Mesendoderm (in vitro differentiated cells): ENCODE measurements around the gene INTS7.

Experiments used
- DNase-seq: peaks from one replicate; pipeline ENCODE4 v3.0.0; 2013
- H2AK5ac ChIP-seq: 2 replicates; pipeline ENCODE4 v1.6.1; 2013; ENCODE audit warnings: low read length, inconsistent platforms
- H2BK120ac ChIP-seq: 2 replicates; pipeline ENCODE4 v1.6.1; 2013; ENCODE audit warnings: low read depth, mild to moderate bottlenecking, low read length, moderate library complexity, mixed read lengths
- H2BK15ac ChIP-seq: replicated peaks from 2 replicates; pipeline ENCODE4 v1.6.1; 2013; ENCODE audit warnings: low read depth, mild to moderate bottlenecking, moderate library complexity
- H2BK5ac ChIP-seq: 2 replicates; pipeline ENCODE4 v1.6.1; 2013; ENCODE audit warnings: low read length, inconsistent platforms
- H3K18ac ChIP-seq: 2 replicates; pipeline ENCODE4 v1.6.1; 2013; ENCODE audit warnings: mild to moderate bottlenecking, low read length, mixed read lengths
- H3K23ac ChIP-seq: one replicate; pipeline ENCODE4 v1.6.1; 2013; ENCODE audit warnings: low read length
- H3K27ac ChIP-seq: 2 replicates; pipeline ENCODE4 v1.5.1; 2013; ENCODE audit warnings: low read depth, mild to moderate bottlenecking, inconsistent platforms, low read length, moderate library complexity
- H3K27me3 ChIP-seq: 2 replicates; pipeline ENCODE4 v1.6.1; 2013; ENCODE audit warnings: low read length, control low read depth, mild to moderate bottlenecking, inconsistent platforms; ENCODE audit not compliant: insufficient read depth, poor library complexity
- H3K36me3 ChIP-seq: 2 replicates; pipeline ENCODE4 v1.6.1; 2013; ENCODE audit warnings: low read length, inconsistent platforms; ENCODE audit not compliant: control insufficient read depth, insufficient read depth
- H3K4ac ChIP-seq: one replicate; pipeline ENCODE4 v1.6.1; 2013; ENCODE audit warnings: low read depth, mild to moderate bottlenecking, low read length, moderate library complexity
- H3K4me1 ChIP-seq: 2 replicates; pipeline ENCODE4 v1.6.1; 2013; ENCODE audit warnings: low read depth, low read length, inconsistent platforms; ENCODE audit not compliant: control insufficient read depth
- H3K4me2 ChIP-seq: 2 replicates; pipeline ENCODE4 v1.6.1; 2013; ENCODE audit warnings: low read length
- H3K4me3 ChIP-seq: 2 replicates; pipeline ENCODE4 v1.5.1; 2013; ENCODE audit warnings: mild to moderate bottlenecking, low read length
- H3K56ac ChIP-seq: one replicate; pipeline ENCODE4 v1.6.1; 2013; ENCODE audit warnings: low read length
- H3K79me1 ChIP-seq: 2 replicates; pipeline ENCODE4 v1.6.1; 2013; ENCODE audit warnings: low read length, inconsistent platforms
- H3K79me2 ChIP-seq: 2 replicates; pipeline ENCODE4 v1.6.1; 2013; ENCODE audit warnings: mild to moderate bottlenecking, low read length; ENCODE audit not compliant: control insufficient read depth, insufficient read depth
- H3K9ac ChIP-seq: 2 replicates; pipeline ENCODE4 v1.6.1; 2013; ENCODE audit warnings: low read length, inconsistent platforms
- H4K5ac ChIP-seq: one replicate; pipeline ENCODE4 v1.6.1; 2013; ENCODE audit warnings: low read length
- H4K8ac ChIP-seq: one replicate; pipeline ENCODE4 v1.6.1; 2013; ENCODE audit warnings: low read depth, mild to moderate bottlenecking, control low read depth, low read length, moderate library complexity
- whole genome bisulfite sequencing: extraction: QIAGEN DNeasy Blood & Tissue Kit; methylation state at CpG from one replicate; pipeline ENCODE4 v1.1.7; 2013; ENCODE audit warnings: low lambda C conversion rate, missing lambda C conversion rate; ENCODE audit not compliant: insufficient coverage; ENCODE audit errors: extremely low coverage; 5-methylcytosine and 5-hydroxymethylcytosine counted together

INTS7 gene

DNA sequence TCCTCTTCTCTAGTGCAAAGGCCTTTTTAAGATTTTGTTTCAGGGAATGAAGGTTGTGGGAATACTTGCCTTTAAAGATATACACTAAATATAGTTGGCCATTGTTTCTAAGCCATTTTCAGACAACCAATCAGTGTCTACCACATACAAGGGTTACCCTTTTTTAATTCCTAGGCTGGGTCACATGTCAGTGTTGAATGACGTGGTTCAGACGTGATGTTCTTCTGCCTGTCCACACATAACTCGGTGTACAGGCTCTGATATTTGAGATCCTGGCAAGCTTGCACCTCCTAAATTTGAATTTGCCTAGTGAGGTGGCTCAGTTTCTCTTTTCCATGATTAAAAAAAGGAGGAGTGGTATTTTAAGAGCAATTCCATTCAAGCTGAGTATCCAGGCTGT is 39.0 kb upstream of the INTS7 start:
- no peak overlapping the region for H3K23ac ChIP-seq

DNA sequence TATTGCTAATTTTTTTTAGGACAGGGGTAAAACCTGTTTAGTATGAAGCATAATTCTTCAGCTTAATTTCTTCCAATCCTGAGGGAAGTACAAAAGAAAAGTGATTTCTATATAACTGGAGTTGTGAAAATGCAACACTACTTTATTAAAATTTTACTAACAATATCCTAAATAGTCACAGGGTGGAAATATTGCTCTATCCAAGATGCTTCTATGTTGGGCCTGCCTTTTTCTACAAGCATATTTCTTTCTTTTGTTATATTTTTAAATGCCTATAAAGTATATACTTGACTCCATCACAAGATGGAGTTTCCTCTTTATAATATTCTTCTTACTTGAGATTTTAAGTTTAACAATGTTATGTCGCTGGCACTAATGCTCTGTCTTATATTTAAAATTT is 38.1 kb upstream of the INTS7 start:
- H3K36me3 ChIP-seq: no peaks in the 10 kb centered on the region
- no peak overlapping the region for H3K9ac ChIP-seq
- H3K4me1 ChIP-seq: no peaks in the 10 kb centered on the region
- no peak overlapping the region for H3K27ac ChIP-seq
- no peak overlapping the region for H2BK120ac ChIP-seq
- H4K5ac ChIP-seq: no peak overlapping the region
- H3K79me1 ChIP-seq: no peaks in the 10 kb centered on the region
- no CpG with 5 or more reads among the region's 1 CpG for WGBS
- DNase-seq: no peak
- H2AK5ac ChIP-seq: no peak overlapping the region
- H3K27me3 ChIP-seq: no peaks in the 10 kb centered on the region
- H4K8ac ChIP-seq: no peak overlapping the region
- no peaks in the 10 kb centered on the region for H3K79me2 ChIP-seq
- H3K4me3 ChIP-seq: no peak overlapping the region
- H3K56ac ChIP-seq: no peak overlapping the region
- no peak overlapping the region for H2BK5ac ChIP-seq
- H3K23ac ChIP-seq: no peak overlapping the region
- no peak overlapping the region for H3K4ac ChIP-seq
- H2BK15ac ChIP-seq: no peak overlapping the region
- H3K18ac ChIP-seq: no peak overlapping the region
- no peak overlapping the region for H3K4me2 ChIP-seq

More for the DNA sequence above, 39.0 kb upstream of the INTS7 start:
- Histone ChIP-seq H2AK5ac (no peak overlapping the region), H3K27me3 (no peaks in the 10 kb centered on the region), H4K8ac (no peak overlapping the region), H3K4me3 (no peak overlapping the region), H3K4me1 (no peaks in the 10 kb centered on the region), H3K79me1 (no peaks in the 10 kb centered on the region), H2BK120ac (no peak overlapping the region), H4K5ac (no peak overlapping the region), H3K27ac (no peak overlapping the region), H2BK5ac (no peak overlapping the region), H3K4ac (no peak overlapping the region), H3K36me3 (no peaks in the 10 kb centered on the region), H3K4me2 (no peak overlapping the region), H3K18ac (no peak overlapping the region), H3K9ac (no peak overlapping the region), H3K79me2 (no peaks in the 10 kb centered on the region), H3K56ac (no peak overlapping the region), H2BK15ac (no peak overlapping the region)
- DNase-seq: no peak
- no CpG with 5 or more reads among the region's 3 CpGs for WGBS

DNA sequence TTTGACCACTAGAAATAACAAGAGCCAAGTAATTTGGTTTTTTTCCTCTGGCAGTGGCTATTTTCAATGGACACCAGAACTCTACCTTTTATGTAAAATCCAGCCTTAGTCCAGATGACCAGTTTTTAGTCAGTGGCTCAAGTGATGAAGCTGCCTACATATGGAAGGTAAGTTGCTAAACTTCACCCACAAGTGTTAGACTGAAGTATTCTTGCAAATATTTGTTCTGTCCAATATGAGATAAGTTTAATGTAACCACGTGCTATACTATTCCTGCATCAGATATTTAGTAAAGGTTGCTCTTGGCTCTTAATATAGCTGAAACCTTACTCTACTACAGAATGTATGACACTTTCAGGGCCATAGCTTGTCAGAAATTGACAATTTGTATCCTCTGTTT is 36.7 kb upstream of the INTS7 start:
- H3K4me3 ChIP-seq: no peak overlapping the region
- no peak for DNase-seq
- no peak overlapping the region for H4K5ac ChIP-seq
- no peak overlapping the region for H3K23ac ChIP-seq
- no peak overlapping the region for H3K4me2 ChIP-seq
- no peak overlapping the region for H3K18ac ChIP-seq
- H3K27ac ChIP-seq: no peak overlapping the region
- WGBS: no CpG with 5 or more reads among the region's 1 CpG
- H3K79me2 ChIP-seq: no peaks in the 10 kb centered on the region
- no peaks in the 10 kb centered on the region for H3K79me1 ChIP-seq
- no peak overlapping the region for H3K56ac ChIP-seq
- no peak overlapping the region for H2BK120ac ChIP-seq
- no peaks in the 10 kb centered on the region for H3K4me1 ChIP-seq
- no peak overlapping the region for H4K8ac ChIP-seq
- H2BK5ac ChIP-seq: no peak overlapping the region
- no peaks in the 10 kb centered on the region for H3K27me3 ChIP-seq
- no peak overlapping the region for H3K9ac ChIP-seq
- H3K36me3 ChIP-seq: no peaks in the 10 kb centered on the region
- H2BK15ac ChIP-seq: no peak overlapping the region
- no peak overlapping the region for H3K4ac ChIP-seq
- no peak overlapping the region for H2AK5ac ChIP-seq

DNA sequence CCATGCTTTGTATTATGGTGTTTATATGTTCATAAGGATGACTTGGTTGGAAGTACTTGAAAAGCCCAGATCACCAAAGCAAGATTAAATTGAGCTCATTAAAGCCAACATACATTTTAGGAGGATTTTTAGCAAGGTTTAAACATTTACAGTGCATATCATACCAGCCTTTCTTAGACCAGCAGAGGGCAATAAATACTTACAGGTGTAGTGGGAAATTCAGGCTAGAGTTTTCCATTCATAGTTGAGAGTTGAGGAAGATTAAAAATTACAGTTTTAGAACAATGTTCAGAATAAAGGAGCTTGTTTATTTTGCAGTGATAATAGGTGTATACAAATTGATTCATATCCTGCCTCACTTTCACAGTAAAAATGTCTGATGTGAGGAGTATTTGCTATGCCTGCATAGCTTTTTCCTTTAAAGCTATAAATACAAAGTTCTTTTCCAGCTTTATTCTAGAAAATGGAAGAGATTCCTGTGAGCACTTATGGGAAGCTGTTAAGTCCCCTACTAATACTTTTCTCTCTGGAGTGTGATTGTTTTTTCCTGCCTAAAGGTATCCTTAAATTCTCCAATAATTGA is 35.5 kb upstream of the INTS7 start:
- no peak overlapping the region for H3K4ac ChIP-seq
- H3K79me1 ChIP-seq: no peaks in the 10 kb centered on the region
- peak; percentile 40 for DNase-seq
- H3K18ac ChIP-seq: no peak overlapping the region
- H4K5ac ChIP-seq: no peak overlapping the region
- no peak overlapping the region for H3K4me2 ChIP-seq
- H3K56ac ChIP-seq: no peak overlapping the region
- no peak overlapping the region for H3K23ac ChIP-seq
- no peak overlapping the region for H4K8ac ChIP-seq
- H3K27ac ChIP-seq: no peak overlapping the region
- H2BK15ac ChIP-seq: no peak overlapping the region
- H3K9ac ChIP-seq: no peak overlapping the region
- no peaks in the 10 kb centered on the region for H3K36me3 ChIP-seq
- no peaks in the 10 kb centered on the region for H3K4me1 ChIP-seq
- H2AK5ac ChIP-seq: no peak overlapping the region
- no peak overlapping the region for H3K4me3 ChIP-seq
- no peak overlapping the region for H2BK120ac ChIP-seq
- H3K79me2 ChIP-seq: no peaks in the 10 kb centered on the region
- no peaks in the 10 kb centered on the region for H3K27me3 ChIP-seq
- H2BK5ac ChIP-seq: no peak overlapping the region

DNA sequence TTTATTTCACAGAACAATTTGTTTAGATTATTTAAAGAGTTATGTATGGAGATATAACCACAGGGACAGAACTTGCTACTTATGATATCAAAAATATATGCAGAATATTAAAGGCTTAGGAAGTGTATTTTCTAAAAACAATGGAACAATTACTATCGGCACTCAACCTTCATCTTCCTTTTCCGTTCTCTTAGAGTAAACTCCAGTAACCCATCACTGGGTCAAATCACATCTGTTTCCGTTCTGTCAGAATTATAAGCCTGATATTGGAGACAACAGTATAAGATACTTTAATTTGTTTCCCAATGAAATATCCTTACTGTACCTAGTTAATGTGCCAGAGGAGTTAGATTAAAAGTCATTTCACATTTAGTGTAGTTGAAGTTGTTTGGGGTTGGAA is 32.4 kb upstream of the INTS7 start:
- Histone ChIP-seq H3K18ac (no peak overlapping the region), H3K4ac (no peak overlapping the region), H4K8ac (no peak overlapping the region), H3K23ac (no peak overlapping the region), H3K36me3 (no peaks in the 10 kb centered on the region), H2BK15ac (no peak overlapping the region), H3K79me1 (no peaks in the 10 kb centered on the region), H3K79me2 (no peaks in the 10 kb centered on the region), H3K27ac (no peak overlapping the region), H4K5ac (no peak overlapping the region), H3K56ac (no peak overlapping the region), H2AK5ac (no peak overlapping the region), H3K4me2 (no peak overlapping the region), H3K27me3 (no peaks in the 10 kb centered on the region), H3K4me3 (no peak overlapping the region), H2BK5ac (no peak overlapping the region), H3K9ac (no peak overlapping the region), H3K4me1 (no peaks in the 10 kb centered on the region), H2BK120ac (no peak overlapping the region)
- no CpG with 5 or more reads among the region's 3 CpGs for WGBS
- DNase-seq: no peak

DNA sequence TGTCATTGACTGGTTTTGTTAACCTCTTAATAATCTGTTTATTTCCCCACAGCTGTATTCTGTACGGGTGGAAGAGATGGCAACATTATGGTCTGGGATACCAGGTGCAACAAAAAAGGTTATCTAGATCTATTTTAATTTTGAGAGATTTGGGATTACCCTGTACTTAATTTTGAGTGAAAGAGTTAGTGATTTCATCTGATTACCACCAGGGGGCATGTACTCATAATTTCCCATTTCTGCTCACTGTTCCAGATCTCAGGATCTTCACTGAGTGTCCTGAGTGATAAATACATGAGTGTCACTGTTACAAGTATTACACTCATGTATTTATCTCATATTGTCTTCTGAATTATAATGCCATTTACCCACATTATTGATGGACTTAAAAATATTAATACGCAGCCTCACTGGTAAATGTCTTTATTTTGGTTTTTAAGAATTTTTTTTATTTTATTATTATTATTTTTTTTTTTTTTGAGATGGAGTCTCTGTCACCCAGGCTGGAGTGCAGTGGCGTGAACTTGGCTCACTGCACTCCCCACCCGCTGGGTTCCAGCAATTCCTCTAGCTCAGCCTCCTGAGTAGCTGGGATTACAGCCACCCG is 27.6 kb upstream of the INTS7 start:
- no peak overlapping the region for H4K5ac ChIP-seq
- no CpG with 5 or more reads among the region's 5 CpGs for WGBS
- no peaks in the 10 kb centered on the region for H3K27me3 ChIP-seq
- no peak overlapping the region for H2BK5ac ChIP-seq
- H3K27ac ChIP-seq: no peak overlapping the region
- no peak overlapping the region for H3K56ac ChIP-seq
- H3K36me3 ChIP-seq: no peaks in the 10 kb centered on the region
- H3K4me2 ChIP-seq: no peak overlapping the region
- no peak overlapping the region for H3K18ac ChIP-seq
- H3K4me3 ChIP-seq: no peak overlapping the region
- H3K79me2 ChIP-seq: no peaks in the 10 kb centered on the region
- no peak overlapping the region for H3K9ac ChIP-seq
- H3K4me1 ChIP-seq: no peaks in the 10 kb centered on the region
- no peak overlapping the region for H2AK5ac ChIP-seq
- H4K8ac ChIP-seq: no peak overlapping the region
- H2BK15ac ChIP-seq: no peak overlapping the region
- DNase-seq: peak; percentile 13
- no peak overlapping the region for H3K23ac ChIP-seq
- H2BK120ac ChIP-seq: no peak overlapping the region
- H3K79me1 ChIP-seq: no peaks in the 10 kb centered on the region
- no peak overlapping the region for H3K4ac ChIP-seq
